NT2/D1 (cell line): Measurements from ENCODE around the gene PPP2R5C.

Experiments
- DNase-seq: peaks from one replicate; pipeline ENCODE4 v3.0.0-alpha.2; 2011; ENCODE audit warnings: low read depth, low spot score
- H3K27me3 ChIP-seq: 2 replicates; pipeline ENCODE4 v1.6.0; 2011; ENCODE audit warnings: mild to moderate bottlenecking; ENCODE audit not compliant: insufficient read length, insufficient read depth
- H3K36me3 ChIP-seq: 2 replicates; pipeline ENCODE4 v1.6.1; 2011; ENCODE audit warnings: mild to moderate bottlenecking, low read length, mixed read lengths; ENCODE audit not compliant: insufficient read depth, insufficient read length
- H3K4me1 ChIP-seq: 2 replicates; pipeline ENCODE4 v1.5.1; 2011; ENCODE audit not compliant: insufficient read depth, insufficient read length
- H3K4me3 ChIP-seq: 2 replicates; pipeline ENCODE4 v1.5.1; 2011; ENCODE audit warnings: low read depth; ENCODE audit not compliant: insufficient read length
- H3K9ac ChIP-seq: 2 replicates; pipeline ENCODE4 v1.6.0; 2011; ENCODE audit warnings: low read depth; ENCODE audit not compliant: insufficient read length
- H3K9me3 ChIP-seq: 2 replicates; pipeline ENCODE4 v1.5.1; 2011; ENCODE audit warnings: mild to moderate bottlenecking, low read length; ENCODE audit not compliant: insufficient read depth
- SUZ12 ChIP-seq: IDR thresholded peaks from 2 replicates; pipeline ENCODE4 v1.6.1; 2011; ENCODE audit not compliant: insufficient read length, insufficient read depth; ENCODE audit errors: extremely low read depth
- YY1 ChIP-seq: IDR thresholded peaks from 2 replicates; pipeline ENCODE4 v1.6.1; 2011; ENCODE audit not compliant: insufficient read length, insufficient read depth
- ZNF274 ChIP-seq: IDR thresholded peaks from 2 replicates; pipeline ENCODE4 v1.6.1; 2011; ENCODE audit warnings: mild to moderate bottlenecking, low read depth, low read length

The PPP2R5C gene

DNA sequence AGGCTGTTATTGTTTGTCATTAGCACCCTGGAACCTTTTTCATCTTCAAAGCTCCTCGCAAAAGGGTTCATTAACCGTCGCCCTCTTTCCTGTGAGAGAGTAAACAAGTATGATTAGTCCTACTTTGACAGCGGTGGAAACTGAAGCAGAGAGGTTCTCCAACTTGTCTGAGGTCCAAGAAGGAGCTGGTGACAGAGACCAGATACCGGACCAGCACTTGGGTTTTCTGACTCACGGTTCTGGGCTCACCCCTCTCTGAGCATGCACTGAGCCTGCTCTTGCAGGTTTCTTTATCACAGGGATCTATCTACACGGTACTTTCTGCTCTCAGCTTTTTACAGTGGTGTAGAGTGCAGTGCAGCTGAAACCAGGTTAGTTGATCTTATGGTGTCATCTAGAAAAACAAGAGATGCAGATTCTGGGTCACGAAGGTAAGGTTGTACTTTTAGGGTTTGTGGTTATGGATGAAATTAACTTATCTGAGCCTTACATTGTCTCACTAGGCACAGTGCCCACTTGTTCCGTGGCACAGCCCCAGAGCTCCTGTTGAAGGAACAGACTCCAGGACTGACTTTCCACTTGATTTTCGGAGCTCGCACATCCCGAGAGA is 62.1 kb downstream of the PPP2R5C start:
- Histone ChIP-seq H3K4me1 (no peaks in the 10 kb centered on the region), H3K4me3 (no peak overlapping the region), H3K9ac (no peak overlapping the region), H3K9me3 (peaks cover 9% of the 10 kb centered on the region; the same call in 1 of the 2 replicates), H3K36me3 (peaks cover 20% of the 10 kb centered on the region), H3K27me3 (no peaks in the 10 kb centered on the region)
- no peak for DNase-seq
- TF ChIP-seq YY1 (no peak), SUZ12 (no peak), ZNF274 (no peak)

DNA sequence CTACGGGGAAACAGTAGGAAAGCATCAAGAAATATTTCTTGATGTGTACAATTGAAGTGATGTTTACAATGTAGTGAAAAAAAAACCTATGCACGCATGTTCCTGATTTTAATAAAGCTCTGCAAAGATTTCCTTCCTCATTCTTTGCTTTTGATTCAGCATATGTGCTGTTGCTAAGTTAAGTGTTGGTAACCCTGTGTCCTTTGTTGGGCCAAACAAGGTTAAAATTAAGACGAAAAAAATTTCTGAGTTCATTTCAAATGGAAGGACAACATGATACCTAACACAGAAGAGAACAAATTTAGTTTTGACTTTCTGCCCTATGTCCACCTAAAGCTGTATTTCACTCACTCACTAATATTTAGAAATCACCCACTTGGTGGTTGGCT is 62.8 kb downstream of the PPP2R5C start:
- no peak for DNase-seq
- Histone ChIP-seq H3K9me3 (peaks cover 9% of the 10 kb centered on the region; the same call in 1 of the 2 replicates), H3K36me3 (peaks cover 20% of the 10 kb centered on the region), H3K9ac (no peak overlapping the region), H3K4me1 (no peaks in the 10 kb centered on the region), H3K4me3 (no peak overlapping the region), H3K27me3 (no peaks in the 10 kb centered on the region)
- TF ChIP-seq YY1 (no peak), SUZ12 (no peak), ZNF274 (no peak)

DNA sequence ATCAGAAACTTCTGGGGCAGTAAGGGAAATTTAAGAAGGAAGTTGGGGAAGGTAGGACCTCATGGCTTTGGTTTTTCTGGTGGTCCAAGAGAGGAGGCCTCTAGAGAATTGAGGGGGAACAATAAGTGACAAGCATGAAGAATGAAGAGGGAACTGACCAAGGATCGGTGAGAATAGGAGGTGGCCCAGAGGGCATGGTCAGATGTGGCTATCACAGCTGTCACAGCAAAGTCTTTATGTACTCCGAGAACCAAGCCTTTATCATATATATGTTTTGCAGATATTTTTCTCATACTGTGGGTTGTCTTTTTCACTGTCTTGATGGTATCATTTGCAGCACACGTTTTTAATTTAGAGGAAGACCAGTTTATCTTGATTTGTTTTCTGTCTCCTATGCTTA is 64.3 kb downstream of the PPP2R5C start:
- H3K27me3 ChIP-seq = no peaks in the 10 kb centered on the region
- peaks cover 9% of the 10 kb centered on the region; the same call in 1 of the 2 replicates for H3K9me3 ChIP-seq
- no peaks in the 10 kb centered on the region for H3K4me1 ChIP-seq
- H3K4me3 ChIP-seq = no peak overlapping the region
- H3K9ac ChIP-seq = no peak overlapping the region
- no peak for TF ChIP-seq SUZ12
- no peak for DNase-seq
- H3K36me3 ChIP-seq = peaks cover 13% of the 10 kb centered on the region

DNA sequence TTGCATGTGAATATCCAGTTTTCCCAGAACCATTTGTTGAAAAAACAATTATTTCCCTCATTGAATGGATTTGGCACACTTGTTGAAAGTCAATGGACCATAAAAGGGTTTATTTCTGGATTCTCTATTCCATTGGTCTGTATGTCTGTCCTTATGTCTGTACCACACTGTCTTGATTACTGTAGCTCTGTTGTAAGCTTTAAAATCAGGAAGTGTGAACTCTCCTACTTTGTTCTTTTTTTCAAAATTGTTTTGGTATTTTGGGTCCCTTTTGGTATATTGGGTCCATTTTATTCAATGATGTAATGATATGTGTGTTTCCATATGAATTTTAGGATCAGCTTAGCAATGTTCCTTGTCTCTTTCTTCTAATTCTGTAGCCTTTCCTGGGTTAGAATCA is 64.8 kb downstream of the PPP2R5C start:
- no peak overlapping the region for H3K4me3 ChIP-seq
- H3K36me3 ChIP-seq = peaks cover 13% of the 10 kb centered on the region
- no peak for DNase-seq

DNA sequence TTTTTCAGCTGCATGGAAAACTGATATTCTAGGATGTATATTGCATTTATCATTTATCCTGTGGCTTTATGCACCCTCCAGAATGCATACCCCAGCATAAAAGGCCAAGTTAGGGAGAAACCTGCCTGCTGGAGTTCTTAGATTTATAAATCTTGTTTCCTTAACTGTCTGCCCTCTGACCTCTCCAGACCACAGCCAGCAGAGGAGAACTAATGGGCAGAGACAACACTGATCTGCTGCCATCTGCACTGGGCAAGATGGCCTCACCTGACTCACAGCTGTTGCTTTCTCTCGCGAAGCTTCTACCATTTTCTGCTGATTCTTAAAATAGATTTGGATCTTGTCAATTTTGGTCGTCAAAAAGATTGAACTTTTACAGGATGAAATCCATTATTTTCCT is 65.8 kb downstream of the PPP2R5C start:
- Histone ChIP-seq H3K4me3 (no peak overlapping the region), H3K9ac (no peak overlapping the region), H3K9me3 (peaks cover 9% of the 10 kb centered on the region; the same call in 1 of the 2 replicates), H3K4me1 (no peaks in the 10 kb centered on the region), H3K36me3 (peaks cover 18% of the 10 kb centered on the region), H3K27me3 (no peaks in the 10 kb centered on the region)
- no peak for DNase-seq
- TF ChIP-seq YY1 = no peak
- TF ChIP-seq SUZ12 = no peak
- no peak for TF ChIP-seq ZNF274

More for the DNA sequence above, 64.8 kb downstream of the PPP2R5C start:
- Histone ChIP-seq H3K9ac (no peak overlapping the region), H3K27me3 (no peaks in the 10 kb centered on the region), H3K9me3 (peaks cover 9% of the 10 kb centered on the region; the same call in 1 of the 2 replicates), H3K4me1 (no peaks in the 10 kb centered on the region)
- TF ChIP-seq ZNF274 (no peak), SUZ12 (no peak), YY1 (no peak)

GRCh38 chr14:101828046-101828445 is 66.5 kb downstream of the PPP2R5C start:
- no peak for TF ChIP-seq SUZ12
- TF ChIP-seq ZNF274 = no peak
- no peak for TF ChIP-seq YY1
- Histone ChIP-seq H3K9ac (no peak overlapping the region), H3K4me3 (no peak overlapping the region), H3K36me3 (peaks cover 21% of the 10 kb centered on the region), H3K9me3 (peaks cover 9% of the 10 kb centered on the region; the same call in 1 of the 2 replicates), H3K4me1 (no peaks in the 10 kb centered on the region), H3K27me3 (no peaks in the 10 kb centered on the region)
- DNase-seq = no peak

DNA sequence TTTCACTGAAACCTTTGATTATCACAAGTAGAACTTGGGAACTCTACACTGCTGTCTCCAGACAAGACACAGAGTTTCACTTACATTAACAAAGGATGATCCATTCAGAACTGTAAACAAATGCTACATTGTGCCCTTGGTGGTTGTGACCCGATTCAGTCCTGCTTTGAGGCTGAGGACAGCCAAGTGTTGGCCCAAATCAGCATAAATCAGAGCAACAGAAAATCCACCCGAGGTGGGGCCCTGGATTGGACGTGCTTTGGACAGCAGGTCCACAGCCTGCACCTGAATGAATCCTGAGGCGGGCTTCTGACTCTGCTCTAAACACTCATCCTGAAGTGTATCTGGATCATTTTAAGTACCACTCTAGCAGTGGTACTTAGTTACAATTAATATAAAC is 68.8 kb downstream of the PPP2R5C start:
- peaks cover 9% of the 10 kb centered on the region; the same call in 1 of the 2 replicates for H3K9me3 ChIP-seq
- H3K36me3 ChIP-seq = peaks cover 18% of the 10 kb centered on the region
- H3K9ac ChIP-seq = no peak overlapping the region
- no peak for TF ChIP-seq ZNF274
- TF ChIP-seq YY1 = no peak
- TF ChIP-seq SUZ12 = no peak
- no peak for DNase-seq
- H3K4me1 ChIP-seq = no peaks in the 10 kb centered on the region
- H3K27me3 ChIP-seq = no peaks in the 10 kb centered on the region
- H3K4me3 ChIP-seq = no peak overlapping the region
